Measurements from ENCODE around the gene STARD5.

The STARD5 gene

DNA sequence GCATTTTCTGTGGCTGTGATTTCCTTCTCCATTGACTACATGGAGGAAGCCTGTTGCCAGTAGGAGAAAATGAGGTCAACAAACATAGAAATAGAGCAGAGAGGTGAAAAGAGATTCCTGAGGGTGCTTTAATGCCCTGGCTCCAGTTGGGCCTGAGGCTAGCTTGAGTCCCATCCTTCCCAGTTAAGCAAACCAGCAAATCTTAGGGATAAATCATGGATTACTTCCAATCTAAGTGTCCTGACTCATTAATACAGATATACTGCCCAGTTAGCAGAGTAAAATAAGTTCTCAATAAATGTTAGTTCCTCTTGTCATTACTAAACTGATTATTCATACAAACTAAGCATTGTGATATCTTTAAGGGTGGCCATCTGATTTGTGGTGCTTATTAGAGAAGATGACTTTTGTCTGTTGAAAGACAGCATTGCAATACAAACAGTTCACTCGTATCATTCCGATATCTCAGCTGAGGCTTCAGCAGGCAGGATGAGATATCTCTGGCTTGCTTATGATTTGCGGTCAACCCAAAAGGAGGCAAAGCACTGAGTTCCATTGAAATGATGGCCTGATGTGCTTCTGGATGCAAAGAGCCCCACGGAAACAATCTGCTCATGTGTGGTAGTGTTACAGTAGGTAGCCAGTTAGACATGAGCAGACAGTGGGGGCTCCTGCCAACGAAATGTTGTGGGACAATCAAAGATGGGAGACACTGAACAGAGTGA lies 6.6 kb upstream of the STARD5 start:
- H3K27ac ChIP-seq, result no peak overlapping the region
- TF ChIP-seq, protein P1, sequence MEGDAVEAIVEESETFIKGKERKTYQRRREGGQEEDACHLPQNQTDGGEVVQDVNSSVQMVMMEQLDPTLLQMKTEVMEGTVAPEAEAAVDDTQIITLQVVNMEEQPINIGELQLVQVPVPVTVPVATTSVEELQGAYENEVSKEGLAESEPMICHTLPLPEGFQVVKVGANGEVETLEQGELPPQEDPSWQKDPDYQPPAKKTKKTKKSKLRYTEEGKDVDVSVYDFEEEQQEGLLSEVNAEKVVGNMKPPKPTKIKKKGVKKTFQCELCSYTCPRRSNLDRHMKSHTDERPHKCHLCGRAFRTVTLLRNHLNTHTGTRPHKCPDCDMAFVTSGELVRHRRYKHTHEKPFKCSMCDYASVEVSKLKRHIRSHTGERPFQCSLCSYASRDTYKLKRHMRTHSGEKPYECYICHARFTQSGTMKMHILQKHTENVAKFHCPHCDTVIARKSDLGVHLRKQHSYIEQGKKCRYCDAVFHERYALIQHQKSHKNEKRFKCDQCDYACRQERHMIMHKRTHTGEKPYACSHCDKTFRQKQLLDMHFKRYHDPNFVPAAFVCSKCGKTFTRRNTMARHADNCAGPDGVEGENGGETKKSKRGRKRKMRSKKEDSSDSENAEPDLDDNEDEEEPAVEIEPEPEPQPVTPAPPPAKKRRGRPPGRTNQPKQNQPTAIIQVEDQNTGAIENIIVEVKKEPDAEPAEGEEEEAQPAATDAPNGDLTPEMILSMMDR (IDR thresholded peaks at IDR 0.05), result no peak
- TF ChIP-seq ZFX (IDR thresholded peaks at IDR 0.05; ENCODE audit: borderline replicate concordance), result no peak

DNA sequence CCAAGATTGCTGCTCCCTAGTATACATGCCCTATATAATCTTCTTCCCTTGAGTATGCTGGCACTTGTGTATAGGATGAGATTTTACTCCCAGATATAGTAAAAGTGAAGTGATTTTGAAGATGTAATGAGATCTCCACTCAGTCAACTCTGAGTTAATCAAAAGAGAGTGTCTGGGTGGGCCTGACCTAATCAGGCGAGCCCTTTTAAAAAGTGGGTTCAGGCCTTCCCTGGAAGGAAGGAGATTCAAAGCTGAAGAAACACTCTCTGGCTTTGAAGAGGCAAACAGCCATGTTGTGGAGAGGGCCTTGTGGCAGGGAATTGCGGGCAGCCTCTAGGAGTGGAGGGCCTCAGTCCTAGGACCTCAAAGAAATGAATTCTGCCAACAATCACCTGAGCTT lies 5.5 kb upstream of the STARD5 start:
- TF ChIP-seq ZFX (IDR thresholded peaks at IDR 0.05; ENCODE audit: borderline replicate concordance), result no peak
- TF ChIP-seq, protein P1 (IDR thresholded peaks at IDR 0.05), result no peak
- H3K27ac ChIP-seq, result no peak overlapping the region

DNA sequence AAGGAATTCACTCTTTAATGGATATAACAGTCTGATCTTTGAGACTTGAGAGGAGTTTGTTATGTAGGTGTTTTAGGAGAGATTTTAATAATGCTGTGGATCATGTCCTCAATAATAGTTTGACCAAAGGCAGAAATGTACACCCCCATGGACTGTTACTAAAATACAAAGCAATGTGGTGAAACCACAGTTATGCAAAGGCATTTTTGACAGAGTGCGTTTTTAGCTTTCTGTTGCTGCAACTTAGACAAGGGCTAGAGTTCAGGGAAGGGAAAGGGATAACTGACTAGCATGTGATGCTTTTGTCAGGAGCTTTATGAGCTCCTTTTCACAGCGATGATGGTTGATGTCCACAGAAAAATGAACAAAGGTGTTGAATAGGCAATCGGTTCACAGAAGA lies 3.6 kb upstream of the STARD5 start:
- TF ChIP-seq, protein P1 (IDR thresholded peaks at IDR 0.05), result no peak
- TF ChIP-seq ZFX (IDR thresholded peaks at IDR 0.05; ENCODE audit: borderline replicate concordance), result no peak
- H3K27ac ChIP-seq, result no peak overlapping the region

DNA sequence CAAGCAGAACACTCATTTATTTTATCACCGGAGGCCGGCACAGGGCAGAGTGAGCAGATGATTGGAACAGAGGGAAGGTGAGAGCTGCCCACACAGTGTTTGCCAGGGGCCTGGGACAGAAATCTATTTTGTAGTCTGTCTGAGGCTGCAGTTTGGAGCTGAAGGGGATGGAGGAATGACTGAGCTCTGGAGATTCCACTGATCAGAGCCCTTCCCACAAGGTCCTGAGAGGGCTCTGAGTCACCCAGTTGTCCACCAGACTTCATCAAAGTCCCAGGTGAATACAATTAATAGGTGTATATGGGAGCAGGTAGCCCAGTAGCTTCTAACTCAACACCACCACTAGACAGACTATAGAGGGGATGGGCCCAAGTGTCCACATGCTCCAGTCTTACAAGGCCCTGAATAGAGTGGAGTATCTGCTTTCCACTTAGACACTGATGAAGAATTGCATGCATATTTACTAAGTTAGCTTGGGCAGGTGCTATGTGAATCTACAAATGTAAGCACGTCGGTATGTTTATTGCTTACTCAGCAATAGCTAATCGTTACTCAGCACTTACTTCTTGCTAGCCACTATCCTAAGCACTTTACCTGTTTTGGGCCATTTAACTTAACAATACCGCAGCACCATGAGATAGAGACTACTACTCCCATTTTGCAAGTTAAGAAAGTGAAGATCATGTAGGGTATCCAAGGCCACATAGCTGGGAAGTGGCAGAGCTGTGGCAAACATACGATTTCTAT lies 2.7 kb upstream of the STARD5 start:
- no peak overlapping the region for H3K27ac ChIP-seq
- TF ChIP-seq ZFX (IDR thresholded peaks at IDR 0.05; ENCODE audit: borderline replicate concordance), result no peak
- TF ChIP-seq, protein P1 (IDR thresholded peaks at IDR 0.05), result no peak

DNA sequence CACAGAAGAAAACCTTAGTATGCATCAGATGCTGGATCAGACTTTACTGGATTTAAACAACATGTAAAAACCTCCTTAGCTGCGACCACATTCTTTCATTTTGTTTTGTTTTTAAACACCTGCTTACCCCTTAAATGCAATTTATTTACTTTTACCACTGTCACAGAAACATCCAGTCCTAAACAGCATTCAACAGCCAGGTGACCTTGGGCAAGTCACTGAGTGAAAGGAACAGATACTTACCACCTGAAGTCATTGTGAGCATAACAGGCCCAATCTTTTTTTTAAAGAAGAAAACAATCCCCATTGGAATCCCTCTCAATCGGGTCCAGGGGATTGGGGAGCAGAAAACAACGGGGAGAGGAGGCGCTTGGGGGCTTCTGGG lies 390 bp downstream of the STARD5 start:
- H3K27ac ChIP-seq, result peak overlapping the region; percentile 14; the same call in 1 of the 2 replicates
- TF ChIP-seq ZFX (IDR thresholded peaks at IDR 0.05; ENCODE audit: borderline replicate concordance), result no peak
- TF ChIP-seq, protein P1 (IDR thresholded peaks at IDR 0.05), result no peak

DNA sequence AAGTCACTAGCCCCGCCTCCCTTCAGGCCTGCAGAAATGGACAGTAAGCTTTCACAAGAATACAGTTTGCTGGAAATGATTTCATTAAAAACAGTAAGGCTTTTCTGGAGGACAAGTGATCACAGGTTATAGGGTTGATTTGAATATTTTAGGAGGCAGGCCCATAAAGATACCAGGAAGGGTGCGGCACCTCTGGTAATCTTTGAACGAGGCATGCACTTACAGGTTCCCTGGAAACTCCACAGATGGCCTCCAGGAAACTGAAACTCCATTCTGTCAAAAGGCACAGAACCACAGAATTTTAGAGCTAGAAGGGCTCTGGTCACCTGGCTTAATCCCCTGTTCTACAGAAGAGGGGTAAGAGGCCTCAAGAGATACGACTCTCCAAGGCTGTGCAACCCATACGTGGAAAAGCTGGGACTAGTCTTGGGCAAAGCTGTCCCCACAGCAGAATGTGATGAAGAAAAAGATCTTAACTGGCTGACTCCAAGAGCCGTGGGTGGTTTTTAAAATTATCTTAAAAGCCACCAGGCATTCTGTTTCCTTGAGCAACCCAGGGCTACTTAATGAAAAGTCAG lies 1.2 kb downstream of the STARD5 start:
- H3K27ac ChIP-seq, result no peak overlapping the region
- TF ChIP-seq ZFX (IDR thresholded peaks at IDR 0.05; ENCODE audit: borderline replicate concordance), result no peak
- TF ChIP-seq, protein P1 (IDR thresholded peaks at IDR 0.05), result no peak

DNA sequence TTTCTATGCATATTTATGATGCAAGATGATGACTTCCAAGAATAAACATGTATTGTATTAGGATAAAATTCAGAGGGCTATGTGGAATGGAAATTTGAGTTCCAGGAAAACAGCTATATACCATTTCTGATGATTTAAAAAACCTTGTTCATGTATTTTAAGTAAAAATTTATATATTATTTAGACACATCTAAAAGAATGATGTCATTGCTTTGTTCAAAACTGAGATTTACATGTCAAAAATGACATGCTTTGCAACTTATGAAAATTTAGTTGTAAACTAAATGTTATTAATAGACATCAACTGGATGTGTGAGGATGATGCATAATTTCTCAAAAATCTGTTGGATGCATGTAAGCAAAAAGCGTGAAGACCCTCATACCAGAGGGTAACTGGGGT lies 2.3 kb downstream of the STARD5 start:
- TF ChIP-seq, protein P1 (IDR thresholded peaks at IDR 0.05), result no peak
- TF ChIP-seq ZFX (IDR thresholded peaks at IDR 0.05; ENCODE audit: borderline replicate concordance), result no peak
- H3K27ac ChIP-seq, result no peak overlapping the region
